T-cell (primary cell): ENCODE data around the gene GATC. TPM values are rescaled to one million over a fixed set of nuclear protein-coding genes. Genes with fewer than 3 reads are reported as not detected.

Experiments
- ATAC-seq, 4 experiments: fragments of 200-7000 bp in 3 of 4; fragments of 150-1000 bp in 1 of 4; cut with Tn5 transposase; replicated peaks in 1 of 4; 1 replicate in 3 of 4; 2 replicates in 1 of 4; pipeline ENCODE4 v1.10.0; 2021; ENCODE audit warnings: moderate library complexity in 3 of 4, mild to moderate bottlenecking in 2 of 4, moderate number of reproducible peaks in 1 of 4
- CTCF ChIA-PET, 2 donors: fragments of 300-600 bp; sonication (Branson Sonifier 250); formaldehyde crosslinking; loops; one replicate each; lab custom pipeline; 2022; ENCODE audit warnings: antibody characterized with exemption in 2 of 2; lab: Charles Lee
- POLR2A ChIA-PET, 2 donors: fragments of 300-600 bp; sonication (Branson Sonifier 250); formaldehyde crosslinking; loops; one replicate each; lab custom pipeline; 2022; ENCODE audit warnings: antibody characterized with exemption in 2 of 2; lab: Charles Lee
- DNase-seq, 35 experiments: peaks; one replicate each; pipeline versions ENCODE4 v3.0.0 to v3.0.0-alpha.2; 2013 to 2023
- H3K27ac ChIP-seq: one replicate; pipeline ENCODE4 v1.5.1; 2013; ENCODE audit warnings: low read length
- H3K27me3 ChIP-seq, 2 experiments: replicated peaks in 1 of 2; 1 replicate in 1 of 2; 2 replicates in 1 of 2; pipeline versions ENCODE4 v1.6.1 to v1.7.0; 2013; ENCODE audit warnings: low read length in 1 of 2, mixed read lengths in 1 of 2; ENCODE audit not compliant: control insufficient read depth in 2 of 2, insufficient read depth in 2 of 2; ENCODE audit errors: extremely low read depth in 1 of 2
- H3K36me3 ChIP-seq, 2 donors: 1 replicate in 1 of 2; 2 replicates in 1 of 2; pipeline versions ENCODE4 v1.6.1 to v1.7.0; 2013; ENCODE audit warnings: low read length in 1 of 2; ENCODE audit not compliant: control insufficient read depth in 2 of 2, insufficient read depth in 1 of 2; ENCODE audit errors: extremely low read depth in 1 of 2
- H3K4me1 ChIP-seq, 2 experiments: 1 replicate in 1 of 2; 2 replicates in 1 of 2; pipeline versions ENCODE4 v1.6.1 to v1.7.0; 2013; ENCODE audit warnings: low read length in 2 of 2, mixed read lengths in 1 of 2; ENCODE audit not compliant: insufficient read depth in 2 of 2, control insufficient read depth in 1 of 2; ENCODE audit errors: extremely low read depth in 1 of 2
- H3K4me3 ChIP-seq, 2 donors: 1 replicate in 1 of 2; 2 replicates in 1 of 2; pipeline versions ENCODE4 v1.5.1 to v1.7.0; 2013; ENCODE audit warnings: mild to moderate bottlenecking in 2 of 2, low read length in 1 of 2, moderate library complexity in 1 of 2; ENCODE audit not compliant: control insufficient read depth in 1 of 2; ENCODE audit errors: extremely low read depth in 1 of 2
- H3K9me3 ChIP-seq: 2 replicates; pipeline ENCODE4 v1.7.0; 2013
- H3K27ac Mint-ChIP-seq, 2 donors: one replicate each; pipeline ENCODE4 v1.8.0; 2020 to 2021; ENCODE audit warnings: mild to moderate bottlenecking in 2 of 2, mixed read lengths in 2 of 2
- H3K27me3 Mint-ChIP-seq, 2 donors: one replicate each; pipeline ENCODE4 v1.8.0; 2021 to 2022; ENCODE audit warnings: mixed read lengths in 2 of 2
- H3K36me3 Mint-ChIP-seq: one replicate; pipeline ENCODE4 v1.8.0; 2021; ENCODE audit warnings: mixed read lengths
- H3K4me1 Mint-ChIP-seq, 3 donors: one replicate each; pipeline ENCODE4 v1.8.0; 2020 to 2022; ENCODE audit warnings: mixed read lengths in 3 of 3, mild to moderate bottlenecking in 1 of 3
- H3K4me3 Mint-ChIP-seq, 3 donors: one replicate each; pipeline ENCODE4 v1.8.0; 2020 to 2022; ENCODE audit warnings: mild to moderate bottlenecking in 3 of 3, mixed read lengths in 3 of 3, moderate library complexity in 3 of 3
- H3K9me3 Mint-ChIP-seq, 3 donors: one replicate each; pipeline ENCODE4 v1.8.0; 2020 to 2022; ENCODE audit warnings: mixed read lengths in 3 of 3
- WGBS: methylation state at CpG from one replicate; pipeline ENCODE4 v1.1.5; 2013; ENCODE audit warnings: missing lambda C conversion rate; ENCODE audit not compliant: insufficient coverage; 5-methylcytosine and 5-hydroxymethylcytosine counted together
- total RNA-seq, 35 experiments: library from RNA in 6 of 35; stranded (reverse) in 6 of 35; fragments of 120-200 nt in 1 of 35; gene quantifications; one replicate each; pipeline versions ENCODE4 v1.2.1 to v1.2.4 and lab custom pipeline; 2013 to 2026

The GATC gene
- total RNA-seq, 5 donors from 2014 or later (not counting 1 experiment from before 2014, with no cell fraction given): 15.9 to 47.2 (median 30.3) TPM

GRCh38 chr12:120472521-120472920 is 26.3 kb downstream of the GATC start:
- POLR2A ChIA-PET: interaction anchor here in 1 of 2 donors (0.5 to 0.7 kb wide), 3 partner anchors 56 to 1411 kb away, joined by 3 to 6 read pairs (median 5); partner anchors contain the start of gene COQ5

GRCh38 chr12:120473807-120474615 is 27.8 kb downstream of the GATC start:
- ATAC-seq (no peak), DNase-seq (no peak)
- no peak overlapping the region for H3K27ac Mint-ChIP-seq
- H3K4me1 Mint-ChIP-seq: peaks cover 10 to 24% (median 21%) of the 10 kb centered on the region in 3 donors
- no peaks in the 10 kb centered on the region for H3K36me3 ChIP-seq
- CTCF ChIA-PET: interaction anchor here in 1 of 2 donors (0.6 to 1.0 kb wide), 3 partner anchors 27 to 582 kb away, joined by 3 read pairs; no protein-coding TSS in a partner anchor
- no peak overlapping the region for H3K4me3 ChIP-seq
- H3K4me3 Mint-ChIP-seq: no peak overlapping the region
- no peaks in the 10 kb centered on the region for H3K36me3 Mint-ChIP-seq
- no peaks in the 10 kb centered on the region for H3K27me3 Mint-ChIP-seq
- H3K27ac ChIP-seq: no peak overlapping the region
- POLR2A ChIA-PET: no interaction called here
- H3K27me3 ChIP-seq: no peaks in the 10 kb centered on the region
- 85% methylated on average over 3 of the region's 6 CpGs for WGBS
- H3K9me3 ChIP-seq: no peaks in the 10 kb centered on the region
- H3K9me3 Mint-ChIP-seq: no peaks in the 10 kb centered on the region
- peaks cover 6 to 16% of the 10 kb centered on the region in 2 experiments for H3K4me1 ChIP-seq

More at GRCh38 chr12:120472521-120472920, 26.3 kb downstream of the GATC start:
- no peak overlapping the region for H3K4me3 ChIP-seq
- no peak overlapping the region for H3K27ac Mint-ChIP-seq
- no peak for DNase-seq
- H3K27me3 Mint-ChIP-seq: no peaks in the 10 kb centered on the region
- H3K4me1 ChIP-seq: peaks cover 10 to 24% of the 10 kb centered on the region in 2 experiments
- ATAC-seq: no peak
- H3K9me3 ChIP-seq: no peaks in the 10 kb centered on the region
- no peak overlapping the region for H3K27ac ChIP-seq
- peaks cover 1% of the 10 kb centered on the region for H3K36me3 Mint-ChIP-seq
- no peaks in the 10 kb centered on the region for H3K9me3 Mint-ChIP-seq
- H3K27me3 ChIP-seq: no peaks in the 10 kb centered on the region
- peaks cover 18 to 33% (median 33%) of the 10 kb centered on the region in 3 donors for H3K4me1 Mint-ChIP-seq
- H3K4me3 Mint-ChIP-seq: no peak overlapping the region
- H3K36me3 ChIP-seq: no peaks in the 10 kb centered on the region
- CTCF ChIA-PET: interaction anchor here in 1 of 2 donors (0.9 kb wide), 1 partner anchor 10 kb away, joined by 4 read pairs; no protein-coding TSS in a partner anchor

GRCh38 chr12:120474616-120474960 is 28.3 kb downstream of the GATC start:
- Histone ChIP-seq H3K27ac (no peak overlapping the region), H3K27me3 (no peaks in the 10 kb centered on the region)
- POLR2A ChIA-PET: no interaction called here

GRCh38 chr12:120475643-120476042 is 29.4 kb downstream of the GATC start:
- Mint-ChIP-seq H3K27me3 (no peaks in the 10 kb centered on the region), H3K27ac (no peak overlapping the region), H3K9me3 (no peaks in the 10 kb centered on the region), H3K4me1 (peaks cover 13 to 32% (median 23%) of the 10 kb centered on the region in 3 donors), H3K36me3 (no peaks in the 10 kb centered on the region), H3K4me3 (no peak overlapping the region)
- no peaks in the 10 kb centered on the region for H3K36me3 ChIP-seq
- POLR2A ChIA-PET: no interaction called here
- no peak overlapping the region for H3K4me3 ChIP-seq
- CTCF ChIA-PET: interaction anchor here in 1 of 2 donors (0.6 kb wide), 1 partner anchor 32 kb away, joined by 3 read pairs; no protein-coding TSS in a partner anchor
- no peaks in the 10 kb centered on the region for H3K27me3 ChIP-seq
- ATAC-seq (no peak), DNase-seq (no peak)
- H3K9me3 ChIP-seq: no peaks in the 10 kb centered on the region
- H3K27ac ChIP-seq: no peak overlapping the region
- no CpG with 5 or more reads among the region's 1 CpG for WGBS
- H3K4me1 ChIP-seq: peaks cover 0 to 23% of the 10 kb centered on the region in 2 experiments

More at GRCh38 chr12:120474616-120474960, 28.3 kb downstream of the GATC start:
- CTCF ChIA-PET: interaction anchor here in 1 of 2 donors (0.7 to 1.0 kb wide), 2 partner anchors 26 to 33 kb away, joined by 3 read pairs; no protein-coding TSS in a partner anchor
- Mint-ChIP-seq H3K9me3 (no peaks in the 10 kb centered on the region), H3K27ac (no peak overlapping the region), H3K4me3 (no peak overlapping the region), H3K36me3 (no peaks in the 10 kb centered on the region), H3K27me3 (no peaks in the 10 kb centered on the region), H3K4me1 (peaks cover 10 to 26% (median 24%) of the 10 kb centered on the region in 3 donors)
- ATAC-seq (no peak), DNase-seq (no peak)
- Histone ChIP-seq H3K4me1 (peaks cover 6 to 22% of the 10 kb centered on the region in 2 experiments), H3K9me3 (no peaks in the 10 kb centered on the region), H3K4me3 (no peak overlapping the region), H3K36me3 (no peaks in the 10 kb centered on the region)
- no CpG with 5 or more reads among the region's 2 CpGs for WGBS

GRCh38 chr12:120479458-120479857 is 33.2 kb downstream of the GATC start:
- no peaks in the 10 kb centered on the region for H3K27me3 ChIP-seq
- H3K36me3 ChIP-seq: peaks cover 0 to 2% of the 10 kb centered on the region in 2 donors
- Mint-ChIP-seq H3K4me1 (peaks cover 16 to 30% (median 20%) of the 10 kb centered on the region in 3 donors), H3K27ac (peak overlapping the region in 1 of 2 donors; percentile 72), H3K36me3 (no peaks in the 10 kb centered on the region), H3K4me3 (no peak overlapping the region), H3K9me3 (no peaks in the 10 kb centered on the region), H3K27me3 (no peaks in the 10 kb centered on the region)
- peak overlapping the region; percentile 62 for H3K27ac ChIP-seq
- peaks cover 0 to 32% of the 10 kb centered on the region in 2 experiments for H3K4me1 ChIP-seq
- DNase-seq (no peak), ATAC-seq (no peak)
- WGBS: 100% methylated on average over 1 of the region's 1 CpG
- H3K4me3 ChIP-seq: no peak overlapping the region
- POLR2A ChIA-PET: no interaction called here
- CTCF ChIA-PET: interaction anchor here in 1 of 2 donors (0.6 kb wide), 1 partner anchor 14 kb away, joined by 3 read pairs; no protein-coding TSS in a partner anchor
- H3K9me3 ChIP-seq: no peaks in the 10 kb centered on the region

- Histone ChIP-seq H3K4me1 (peaks cover 0 to 32% of the 10 kb centered on the region in 2 experiments), H3K9me3 (no peaks in the 10 kb centered on the region), H3K27me3 (no peaks in the 10 kb centered on the region), H3K27ac (peak overlapping the region; percentile 62), H3K4me3 (no peak overlapping the region), H3K36me3 (peaks cover 0 to 2% of the 10 kb centered on the region in 2 donors)
- no peaks in the 10 kb centered on the region for H3K36me3 Mint-ChIP-seq
- H3K4me1 Mint-ChIP-seq: peaks cover 13 to 27% (median 14%) of the 10 kb centered on the region in 3 donors
- DNase-seq (no peak), ATAC-seq (no peak)
- 71% methylated on average over 1 of the region's 1 CpG for WGBS
- ChIA-PET POLR2A (interaction anchor here in 1 of 2 donors (0.7 kb wide), 1 partner anchor 19 kb away, joined by 3 read pairs; no protein-coding TSS in a partner anchor), CTCF (no interaction called here)
- H3K27ac Mint-ChIP-seq: peak overlapping the region; percentile 64 to 65
- no peak overlapping the region for H3K4me3 Mint-ChIP-seq
- no peaks in the 10 kb centered on the region for H3K9me3 Mint-ChIP-seq
- no peaks in the 10 kb centered on the region for H3K27me3 Mint-ChIP-seq
These were observed 34.0 kb downstream of the GATC start for GRCh38 chr12:120480211-120480610.
